HL-60 (cell line): ENCODE data around the gene CTDNEP1.

ENCODE experiments used
- GABPA ChIP-seq: IDR thresholded peaks from 2 replicates; pipeline ENCODE4 v1.6.1; 2012; ENCODE audit warnings: low read depth
- POLR2AphosphoS5 ChIP-seq: IDR thresholded peaks from 2 replicates; pipeline ENCODE4 v1.6.1; 2012; ENCODE audit warnings: low read depth
- REST ChIP-seq: IDR thresholded peaks from 2 replicates; pipeline ENCODE4 v1.6.1; 2012; ENCODE audit warnings: low read depth; ENCODE audit not compliant: insufficient replicate concordance
- TF ChIP-seq, protein P1 (sequence below): IDR thresholded peaks from one replicate; pipeline ENCODE4 v1.5.1; 2011; ENCODE audit warnings: low read length, control low read depth, inconsistent platforms; ENCODE audit not compliant: insufficient read depth

DNA sequence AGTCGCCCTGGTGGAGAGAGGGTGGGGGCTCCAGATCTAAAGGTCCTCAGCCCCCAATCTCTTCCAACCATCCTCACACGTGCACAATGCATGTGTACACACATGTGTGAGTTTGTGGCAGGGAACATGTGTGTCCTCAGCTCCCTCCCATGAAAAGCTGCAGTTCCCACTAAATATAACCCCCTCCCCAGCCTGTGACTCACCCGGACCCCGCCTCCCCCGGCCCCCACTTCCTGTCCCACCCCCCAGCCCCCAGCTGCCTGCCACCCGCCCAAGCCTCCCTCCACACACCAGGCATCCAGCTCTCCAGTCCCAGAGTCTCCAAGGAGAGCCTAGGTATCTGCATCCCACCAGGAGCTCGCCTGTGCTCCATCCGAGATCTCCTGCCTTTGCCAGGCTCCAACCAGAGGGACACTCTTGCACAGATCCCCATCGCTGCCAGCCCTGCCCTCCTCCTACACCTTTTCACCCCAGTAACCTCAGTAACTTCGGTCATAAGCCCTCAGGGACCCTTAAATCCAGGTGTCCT is 35.8 kb downstream of the CTDNEP1 start:
- TF ChIP-seq, protein P1, sequence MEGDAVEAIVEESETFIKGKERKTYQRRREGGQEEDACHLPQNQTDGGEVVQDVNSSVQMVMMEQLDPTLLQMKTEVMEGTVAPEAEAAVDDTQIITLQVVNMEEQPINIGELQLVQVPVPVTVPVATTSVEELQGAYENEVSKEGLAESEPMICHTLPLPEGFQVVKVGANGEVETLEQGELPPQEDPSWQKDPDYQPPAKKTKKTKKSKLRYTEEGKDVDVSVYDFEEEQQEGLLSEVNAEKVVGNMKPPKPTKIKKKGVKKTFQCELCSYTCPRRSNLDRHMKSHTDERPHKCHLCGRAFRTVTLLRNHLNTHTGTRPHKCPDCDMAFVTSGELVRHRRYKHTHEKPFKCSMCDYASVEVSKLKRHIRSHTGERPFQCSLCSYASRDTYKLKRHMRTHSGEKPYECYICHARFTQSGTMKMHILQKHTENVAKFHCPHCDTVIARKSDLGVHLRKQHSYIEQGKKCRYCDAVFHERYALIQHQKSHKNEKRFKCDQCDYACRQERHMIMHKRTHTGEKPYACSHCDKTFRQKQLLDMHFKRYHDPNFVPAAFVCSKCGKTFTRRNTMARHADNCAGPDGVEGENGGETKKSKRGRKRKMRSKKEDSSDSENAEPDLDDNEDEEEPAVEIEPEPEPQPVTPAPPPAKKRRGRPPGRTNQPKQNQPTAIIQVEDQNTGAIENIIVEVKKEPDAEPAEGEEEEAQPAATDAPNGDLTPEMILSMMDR: no peak
- TF ChIP-seq POLR2AphosphoS5 (no peak), REST (no peak), GABPA (no peak)
